ENCODE data around the gene C1QA.

- TF ChIP-seq CTCF (IDR thresholded peaks at IDR 0.05), result no peak
- no peak for TF ChIP-seq EP300 (IDR thresholded peaks at IDR 0.05)
- TF ChIP-seq POLR2A (IDR thresholded peaks at IDR 0.05), result no peak
- no peak for TF ChIP-seq POLR2AphosphoS5 (IDR thresholded peaks at IDR 0.05)
These were observed 992 bp upstream of the C1QA start for GRCh38 chr1:22635436-22635835.
